Measurements from ENCODE around the gene AHNAK2. TPM values are rescaled to one million over a fixed set of nuclear protein-coding genes. Genes with fewer than 3 reads are reported as not detected.

The AHNAK2 gene
- total RNA-seq, 1 donor, result under 0.01 TPM

- DNase-seq (ENCODE audit: low read depth in 2 of 3, low spot score in 2 of 3), result no peak
These were observed 3.3 kb downstream of the AHNAK2 start for GRCh38 chr14:104974665-104975390.

- no peak for DNase-seq (ENCODE audit: low read depth in 2 of 3, low spot score in 2 of 3)
These were observed 4.0 kb downstream of the AHNAK2 start for GRCh38 chr14:104974146-104974541.

- no peak for DNase-seq (ENCODE audit: low read depth in 2 of 3, low spot score in 2 of 3)
These were observed 4.6 kb downstream of the AHNAK2 start for GRCh38 chr14:104973385-104974145.

- no peak for DNase-seq (ENCODE audit: low read depth in 2 of 3, low spot score in 2 of 3)
These were observed 5.1 kb downstream of the AHNAK2 start for GRCh38 chr14:104973135-104973384.

- DNase-seq (ENCODE audit: low read depth in 2 of 3, low spot score in 2 of 3), result no peak
These were observed 5.7 kb downstream of the AHNAK2 start for GRCh38 chr14:104972301-104973134.

GRCh38 chr14:104971447-104972240 is 6.5 kb downstream of the AHNAK2 start:
- DNase-seq (ENCODE audit: low read depth in 2 of 3, low spot score in 2 of 3), result no peak

GRCh38 chr14:104970231-104971068 is 7.7 kb downstream of the AHNAK2 start:
- DNase-seq (ENCODE audit: low read depth in 2 of 3, low spot score in 2 of 3), result no peak

- DNase-seq (ENCODE audit: low read depth in 2 of 3, low spot score in 2 of 3), result no peak
These were observed 8.4 kb downstream of the AHNAK2 start for GRCh38 chr14:104969741-104970230.

GRCh38 chr14:104968541-104969401 is 9.4 kb downstream of the AHNAK2 start:
- no peak for DNase-seq (ENCODE audit: low read depth in 2 of 3, low spot score in 2 of 3)

GRCh38 chr14:104968153-104968527 is 10.0 kb downstream of the AHNAK2 start:
- DNase-seq (ENCODE audit: low read depth in 2 of 3, low spot score in 2 of 3), result no peak

- no peak for DNase-seq (ENCODE audit: low read depth in 2 of 3, low spot score in 2 of 3)
These were observed 10.6 kb downstream of the AHNAK2 start for GRCh38 chr14:104967386-104968152.

- DNase-seq (ENCODE audit: low read depth in 2 of 3, low spot score in 2 of 3), result no peak
These were observed 11.2 kb downstream of the AHNAK2 start for GRCh38 chr14:104966981-104967385.

- DNase-seq (ENCODE audit: low read depth in 2 of 3, low spot score in 2 of 3), result no peak
These were observed 11.8 kb downstream of the AHNAK2 start for GRCh38 chr14:104966261-104966865.

GRCh38 chr14:104965561-104966231 is 12.5 kb downstream of the AHNAK2 start:
- no peak for DNase-seq (ENCODE audit: low read depth in 2 of 3, low spot score in 2 of 3)

- no peak for DNase-seq (ENCODE audit: low read depth in 2 of 3, low spot score in 2 of 3)
These were observed 13.6 kb downstream of the AHNAK2 start for GRCh38 chr14:104964546-104964945.

GRCh38 chr14:104957146-104958113 is 20.7 kb downstream of the AHNAK2 start:
- DNase-seq (ENCODE audit: low read depth in 2 of 3, low spot score in 2 of 3), result no peak

Data from hematopoietic multipotent progenitor cell (in vitro differentiated cells).